A549 (cell line): ENCODE measurements around the gene IRAK1. TPM values are rescaled to one million over a fixed set of nuclear protein-coding genes. Genes with fewer than 3 reads are reported as not detected.

Experiments used
- ATAC-seq, 2 experiments: fragments of 200-7000 bp in 1 of 2; fragments of >200 bp in 1 of 2; cut with Nextera tagmentation in 1 of 2; cut with Tn5 transposase in 1 of 2; 3 replicates each; pipeline versions ENCODE4 v1.8.0 to v1.9.1; 2018 to 2020; ENCODE audit warnings: mild to moderate bottlenecking in 1 of 2, moderate library complexity in 1 of 2
- CTCF ChIA-PET: fragments of 300-600 bp; sonication (Branson Sonifier 250); formaldehyde crosslinking; extraction: SDS; loops from one replicate; lab custom pipeline; 2021; ENCODE audit warnings: antibody characterized with exemption, inconsistent platforms; lab: Yijun Ruan, JAX
- POLR2A ChIA-PET: fragments of 350-600 bp; formaldehyde crosslinking; extraction: SDS; loops from one replicate; lab custom pipeline; 2021; ENCODE audit warnings: antibody characterized with exemption, inconsistent platforms; lab: Yijun Ruan, JAX
- DNase-seq, 2 experiments: peaks; one replicate each; pipeline versions ENCODE4 v3.0.0 to v3.0.0-alpha.2; 2011 to 2016; ENCODE audit warnings: low read depth in 1 of 2, low spot score in 1 of 2
- FAIRE-seq: peaks from 2 replicates; lab custom pipeline; 2011; peaks lifted over from hg19 to GRCh38; lab: Jason Lieb, UNC
- H3K27ac ChIP-seq, 2 experiments: fragments of >200 bp; sonication (Bioruptor Twin); formaldehyde crosslinking; 3 replicates each; pipeline ENCODE4 v1.5.1; 2016 to 2017
- H3K4me1 ChIP-seq: fragments of >200 bp; sonication (Bioruptor Twin); formaldehyde crosslinking; 3 replicates; pipeline ENCODE4 v1.6.1; 2016
- H3K4me2 ChIP-seq: fragments of >200 bp; sonication (Bioruptor Twin); formaldehyde crosslinking; 3 replicates; pipeline ENCODE4 v1.6.1; 2016
- H3K4me3 ChIP-seq: fragments of >200 bp; sonication (Bioruptor Twin); formaldehyde crosslinking; 3 replicates; pipeline ENCODE4 v1.5.1; 2016
- H3K9me3 ChIP-seq: fragments of >200 bp; sonication (Bioruptor Twin); formaldehyde crosslinking; 3 replicates; pipeline ENCODE4 v1.6.1; 2016
- ATOH8 ChIP-seq: fragments of 250-450 bp; sonication (Bioruptor Pico); IDR thresholded peaks from 2 replicates; pipeline ENCODE4 v1.5.0; 2020; ENCODE audit warnings: low read depth, mild to moderate bottlenecking, moderate library complexity
- BCL3 ChIP-seq: fragments of >200 bp; sonication (Bioruptor Twin); formaldehyde crosslinking; IDR thresholded peaks from 3 replicates; pipeline ENCODE4 v1.6.1; 2016
- BHLHE40 ChIP-seq: IDR thresholded peaks from 2 replicates; pipeline ENCODE4 v1.6.1; 2012; ENCODE audit warnings: low read depth, low read length, inconsistent platforms
- CHD4 ChIP-seq: fragments of 200-600 bp; sonication (generic); IDR thresholded peaks from 2 replicates; pipeline ENCODE4 v1.6.1; 2016; ENCODE audit warnings: antibody characterized with exemption, mild to moderate bottlenecking, borderline replicate concordance
- EHF ChIP-seq: fragments of 250-450 bp; sonication (Bioruptor Pico); IDR thresholded peaks from 2 replicates; pipeline ENCODE4 v1.5.0; 2020; ENCODE audit warnings: mild to moderate bottlenecking
- FOSL2 ChIP-seq, 2 experiments: fragments of 450-650 bp in 1 of 2; fragments of >200 bp in 1 of 2; sonication (Bioruptor Twin) in 1 of 2; formaldehyde crosslinking; IDR thresholded peaks; 2 replicates each; pipeline versions ENCODE4 v1.5.0 to v1.6.1; 2016 to 2020; ENCODE audit warnings: mild to moderate bottlenecking in 1 of 2, moderate library complexity in 1 of 2
- HES2 ChIP-seq: fragments of >200 bp; sonication (Bioruptor Twin); formaldehyde crosslinking; IDR thresholded peaks from 2 replicates; pipeline ENCODE4 v1.6.1; 2016
- HEYL ChIP-seq: fragments of 250-450 bp; sonication (Bioruptor Pico); IDR thresholded peaks from 2 replicates; pipeline ENCODE4 v1.8.0; 2021; ENCODE audit warnings: mild to moderate bottlenecking, moderate library complexity
- HMGXB4 ChIP-seq: fragments of 250-450 bp; sonication (Bioruptor Pico); IDR thresholded peaks from 2 replicates; pipeline ENCODE4 v1.5.0; 2021; ENCODE audit warnings: mild to moderate bottlenecking, moderate library complexity, borderline replicate concordance
- HOXA7 ChIP-seq: fragments of 250-450 bp; sonication (Bioruptor Pico); IDR thresholded peaks from 2 replicates; pipeline ENCODE4 v1.5.0; 2020; ENCODE audit warnings: mild to moderate bottlenecking, moderate library complexity
- HOXB13 ChIP-seq: fragments of 250-450 bp; sonication (Bioruptor Pico); IDR thresholded peaks from 2 replicates; pipeline ENCODE4 v1.5.0; 2020; ENCODE audit warnings: low read depth, mild to moderate bottlenecking, moderate library complexity
- JUN ChIP-seq, 2 experiments: fragments of >200 bp; sonication (Bioruptor Twin); formaldehyde crosslinking; IDR thresholded peaks; 2 replicates in 1 of 2; 3 replicates in 1 of 2; pipeline ENCODE4 v1.6.1; 2016 to 2017
- NR3C1 ChIP-seq: fragments of >200 bp; sonication (Bioruptor Twin); formaldehyde crosslinking; IDR thresholded peaks from 3 replicates; pipeline ENCODE4 v1.6.1; 2017
- PHF8 ChIP-seq: fragments of 200-600 bp; sonication (generic); IDR thresholded peaks from 2 replicates; pipeline ENCODE4 v1.6.1; 2016; ENCODE audit warnings: low read depth, mild to moderate bottlenecking, antibody characterized with exemption, moderate library complexity, borderline replicate concordance
- POLR2AphosphoS2 ChIP-seq: conservative IDR thresholded peaks from 2 replicates; pipeline ENCODE4 v1.6.1; 2012; ENCODE audit warnings: low read length, improper control_type of control experiment, inconsistent platforms
- RARB ChIP-seq: fragments of 250-450 bp; sonication (Bioruptor Pico); IDR thresholded peaks from 2 replicates; pipeline ENCODE4 v1.8.0; 2021; ENCODE audit warnings: mild to moderate bottlenecking, moderate library complexity
- RCOR1 ChIP-seq: fragments of 150-350 bp; IDR thresholded peaks from 2 replicates; pipeline ENCODE4 v1.6.1; 2014; ENCODE audit warnings: antibody characterized with exemption, low read length, low read depth
- RFX5 ChIP-seq: fragments of 450-650 bp; IDR thresholded peaks from 2 replicates; pipeline ENCODE4 v1.7.1; 2014; ENCODE audit warnings: antibody characterized with exemption, mild to moderate bottlenecking, moderate library complexity
- RNF2 ChIP-seq: fragments of 200-600 bp; sonication (generic); IDR thresholded peaks from 2 replicates; pipeline ENCODE4 v1.6.1; 2016; ENCODE audit warnings: low read depth, mild to moderate bottlenecking, antibody characterized with exemption, moderate library complexity, borderline replicate concordance
- ZFP36 ChIP-seq: fragments of 450-650 bp; IDR thresholded peaks from 2 replicates; pipeline ENCODE4 v1.6.1; 2014; ENCODE audit warnings: borderline replicate concordance; ENCODE audit not compliant: partially characterized antibody
- WGBS: methylation state at CpG from one replicate; pipeline ENCODE4 v1.1.6; 2017; ENCODE audit errors: missing lambda C conversion rate; 5-methylcytosine and 5-hydroxymethylcytosine counted together
- polyA plus RNA-seq, 4 experiments: library from polyadenylated mRNA; depleted of rRNA in 3 of 4; stranded (reverse); fragments of >200 nt; fragmentation: RNase III in 1 of 4; extraction: RNeasy Plus Mini Kit Qiagen cat#74134 plus additional on column Dnase treatment in 1 of 4; gene quantifications; 2 replicates in 3 of 4; 3 replicates in 1 of 4; pipeline ENCODE4 v1.2.3, GENCODE V29; 2011 to 2017

IRAK1 gene
- polyA plus RNA-seq, 2 of the 4 experiments (the other 2 are of a cell fraction), result 73.1 to 177 TPM

GRCh38 chrX:153993079-153993478 lies 26.6 kb downstream of the IRAK1 start:
- 67% methylated on average over 5 of the region's 12 CpGs for WGBS
- CTCF ChIA-PET, result interaction anchor here (1.0 to 1.6 kb wide), 2 partner anchors 19 to 21 kb away, joined by 3 to 5 read pairs; no protein-coding TSS in a partner anchor
- no peak for ATAC-seq

GRCh38 chrX:153992180-153992579 lies 27.5 kb downstream of the IRAK1 start:
- FAIRE-seq (no peak), DNase-seq (no peak), ATAC-seq (no peak)
- no peak for TF ChIP-seq NR3C1
- TF ChIP-seq RFX5, result no peak
- Histone ChIP-seq H3K27ac (no peak overlapping the region), H3K4me2 (no peak overlapping the region), H3K4me1 (no peaks in the 10 kb centered on the region), H3K9me3 (no peaks in the 10 kb centered on the region), H3K4me3 (no peak overlapping the region)
- WGBS, result 78% methylated on average over 8 of the region's 8 CpGs
- POLR2A ChIA-PET, result no interaction called here
- CTCF ChIA-PET, result interaction anchor here (1.6 kb wide), 1 partner anchor 22 kb away, joined by 5 read pairs; no protein-coding TSS in a partner anchor

More at GRCh38 chrX:153993079-153993478, 26.6 kb downstream of the IRAK1 start:
- no peak overlapping the region for H3K4me3 ChIP-seq
- H3K27ac ChIP-seq, result no peak overlapping the region
- no peaks in the 10 kb centered on the region for H3K9me3 ChIP-seq
- no peak for FAIRE-seq
- POLR2A ChIA-PET, result no interaction called here
- TF ChIP-seq HOXB13 (no peak), NR3C1 (no peak), RARB (CRISPR knock-in tag) (no peak), RCOR1 (no peak), RNF2 (no peak), BHLHE40 (no peak), CHD4 (no peak), RFX5 (no peak), HOXA7 (CRISPR knock-in tag) (no peak), HMGXB4 (CRISPR knock-in tag) (no peak), HES2 (no peak), JUN (IDR thresholded peaks at IDR 0.05) (no peak), EHF (no peak), POLR2AphosphoS2 (no peak), ATOH8 (CRISPR knock-in tag) (no peak), HEYL (CRISPR knock-in tag) (no peak), ZFP36 (no peak), FOSL2 (IDR thresholded peaks at IDR 0.05) (no peak), FOSL2 (CRISPR knock-in tag; IDR thresholded peaks at IDR 0.05) (no peak), BCL3 (no peak), PHF8 (no peak)
- H3K4me1 ChIP-seq, result no peaks in the 10 kb centered on the region
- DNase-seq, result no peak
- no peak overlapping the region for H3K4me2 ChIP-seq
